ENCODE results near the gene RHOF.

The RHOF gene

DNA sequence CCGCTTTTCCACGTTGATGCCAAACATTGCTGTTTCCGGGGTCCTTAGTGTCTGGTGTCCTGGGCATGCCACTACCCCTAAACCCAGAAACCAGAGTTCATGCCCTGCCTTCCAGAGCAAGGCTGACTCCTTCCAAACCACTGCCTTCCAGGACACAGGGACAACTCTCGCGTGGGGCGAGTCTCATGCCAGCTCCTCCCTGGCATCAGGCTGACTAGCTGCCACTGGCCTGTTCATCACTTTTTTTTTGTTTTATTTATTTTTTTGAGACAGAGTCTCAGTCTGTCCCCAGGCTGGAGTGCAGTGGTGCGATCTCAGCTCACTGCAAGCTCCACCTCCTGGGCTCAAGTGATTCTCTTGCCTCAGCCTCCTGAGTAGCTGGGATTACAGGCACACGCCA lies 15.1 kb upstream of the RHOF start:
- TF ChIP-seq, protein P1, sequence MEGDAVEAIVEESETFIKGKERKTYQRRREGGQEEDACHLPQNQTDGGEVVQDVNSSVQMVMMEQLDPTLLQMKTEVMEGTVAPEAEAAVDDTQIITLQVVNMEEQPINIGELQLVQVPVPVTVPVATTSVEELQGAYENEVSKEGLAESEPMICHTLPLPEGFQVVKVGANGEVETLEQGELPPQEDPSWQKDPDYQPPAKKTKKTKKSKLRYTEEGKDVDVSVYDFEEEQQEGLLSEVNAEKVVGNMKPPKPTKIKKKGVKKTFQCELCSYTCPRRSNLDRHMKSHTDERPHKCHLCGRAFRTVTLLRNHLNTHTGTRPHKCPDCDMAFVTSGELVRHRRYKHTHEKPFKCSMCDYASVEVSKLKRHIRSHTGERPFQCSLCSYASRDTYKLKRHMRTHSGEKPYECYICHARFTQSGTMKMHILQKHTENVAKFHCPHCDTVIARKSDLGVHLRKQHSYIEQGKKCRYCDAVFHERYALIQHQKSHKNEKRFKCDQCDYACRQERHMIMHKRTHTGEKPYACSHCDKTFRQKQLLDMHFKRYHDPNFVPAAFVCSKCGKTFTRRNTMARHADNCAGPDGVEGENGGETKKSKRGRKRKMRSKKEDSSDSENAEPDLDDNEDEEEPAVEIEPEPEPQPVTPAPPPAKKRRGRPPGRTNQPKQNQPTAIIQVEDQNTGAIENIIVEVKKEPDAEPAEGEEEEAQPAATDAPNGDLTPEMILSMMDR (conservative IDR thresholded peaks at IDR 0.05) = no peak

DNA sequence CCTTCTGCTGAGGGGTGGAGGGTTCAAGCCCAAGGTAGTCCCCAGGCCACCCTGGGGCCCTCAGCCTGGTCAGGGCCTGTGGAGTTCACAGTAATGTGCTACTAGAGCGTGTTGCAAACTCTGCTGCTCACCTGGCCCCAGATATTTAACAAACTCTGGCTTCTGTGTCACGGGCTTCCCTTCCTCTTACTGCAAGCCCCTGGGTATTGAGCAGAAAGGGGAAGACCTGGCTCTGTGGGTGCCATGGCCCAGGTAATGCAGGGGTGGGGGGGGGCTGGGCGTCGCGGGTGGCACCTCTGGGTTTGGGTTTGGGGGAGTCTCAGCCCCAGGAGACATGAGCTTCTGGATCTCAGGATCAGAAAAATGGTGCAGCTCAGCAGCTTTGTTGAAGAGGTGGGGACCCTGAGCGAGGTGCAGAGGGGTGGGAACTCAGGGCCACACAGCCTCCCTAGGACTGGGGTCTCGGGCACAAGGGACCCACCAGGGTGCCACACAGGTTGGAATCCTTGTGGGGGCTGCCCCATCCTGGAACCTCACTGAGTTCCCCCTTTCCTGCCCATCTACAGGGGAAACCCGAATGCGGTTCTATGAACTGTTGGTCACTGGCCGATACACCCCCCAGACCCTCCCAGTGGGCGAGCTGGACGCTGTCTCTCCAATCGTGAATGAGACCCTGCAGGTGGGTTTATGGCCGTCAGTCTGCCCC lies 14.3 kb upstream of the RHOF start:
- H3K27ac ChIP-seq = peak overlapping the region; percentile 100; the same call in 1 of the 2 replicates
- TF ChIP-seq, protein P1 (conservative IDR thresholded peaks at IDR 0.05) = no peak

More for the DNA sequence above, 15.1 kb upstream of the RHOF start:
- H3K27ac ChIP-seq = no peak overlapping the region; the same call in 1 of the 2 replicates

DNA sequence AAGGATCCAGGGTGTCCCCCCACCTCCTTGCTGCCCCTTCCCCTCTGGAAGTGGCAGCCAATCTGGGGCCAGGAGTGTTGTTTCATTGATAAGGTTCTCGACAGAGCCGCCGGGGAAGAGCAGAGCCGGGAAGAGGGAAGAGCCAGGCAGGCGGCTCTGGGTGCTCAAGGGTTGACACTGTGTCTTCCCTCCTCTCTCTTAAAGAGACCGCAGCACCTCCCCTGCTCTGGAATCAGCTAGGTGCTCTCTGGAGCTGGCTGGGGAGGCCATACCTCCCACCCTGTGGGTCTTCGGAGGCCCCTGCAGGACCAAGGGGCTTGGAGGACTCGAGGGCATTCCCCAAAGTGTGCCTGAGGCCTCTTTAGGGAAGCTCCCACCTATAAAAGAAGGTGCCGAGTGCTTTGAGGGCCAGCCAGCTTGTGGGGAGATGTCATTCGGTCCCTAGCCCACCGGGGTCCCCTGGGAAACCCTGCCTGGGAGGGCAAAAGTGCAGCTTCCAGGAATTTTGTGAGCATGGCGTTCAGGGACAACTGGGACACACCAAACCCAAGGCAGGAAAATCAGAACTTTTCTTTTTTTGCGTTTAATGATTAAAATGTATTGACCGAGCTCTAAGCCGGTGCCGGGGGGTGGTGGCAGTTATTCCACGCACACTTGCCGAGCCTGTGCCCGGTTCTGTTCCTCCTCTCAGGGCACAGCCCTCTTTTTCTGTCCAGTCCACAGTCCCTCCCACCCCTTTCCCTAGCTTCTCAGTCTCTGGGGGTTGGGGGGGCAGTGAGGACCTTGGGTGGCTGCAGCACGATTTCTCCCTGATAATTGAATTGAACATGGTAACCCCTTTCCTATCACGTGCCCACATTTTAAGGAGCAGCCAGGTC lies 13.3 kb upstream of the RHOF start:
- TF ChIP-seq, protein P1 (conservative IDR thresholded peaks at IDR 0.05) = no peak
- peak overlapping the region; percentile 100 for H3K27ac ChIP-seq

DNA sequence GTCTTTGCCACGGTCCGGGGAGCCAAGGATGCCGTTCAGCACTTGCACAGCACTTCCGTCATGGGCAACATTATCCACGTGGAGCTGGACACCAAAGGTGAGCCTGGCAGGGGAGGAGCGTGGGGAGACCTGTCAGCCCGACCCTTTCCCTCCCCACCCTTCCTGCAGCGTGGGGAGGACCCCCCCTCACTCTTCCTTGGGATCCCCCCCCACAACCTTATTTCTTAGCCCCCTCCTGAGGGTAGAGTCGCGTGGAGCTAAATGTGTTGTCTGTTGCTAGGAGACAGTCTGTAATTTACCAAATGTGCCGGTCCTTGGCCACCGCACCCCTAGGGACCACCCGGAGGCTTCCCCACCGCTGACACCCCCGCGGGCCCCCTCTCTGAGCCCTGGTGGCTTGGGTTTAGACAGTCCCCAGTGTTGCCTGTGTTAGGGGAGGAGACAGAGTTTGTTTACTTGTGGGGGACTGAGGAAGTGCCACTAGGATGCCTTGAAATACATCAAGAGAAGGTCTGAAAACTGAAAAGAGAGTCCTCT lies 12.6 kb upstream of the RHOF start:
- H3K27ac ChIP-seq = peak overlapping the region; percentile 100
- TF ChIP-seq, protein P1 (conservative IDR thresholded peaks at IDR 0.05) = no peak

DNA sequence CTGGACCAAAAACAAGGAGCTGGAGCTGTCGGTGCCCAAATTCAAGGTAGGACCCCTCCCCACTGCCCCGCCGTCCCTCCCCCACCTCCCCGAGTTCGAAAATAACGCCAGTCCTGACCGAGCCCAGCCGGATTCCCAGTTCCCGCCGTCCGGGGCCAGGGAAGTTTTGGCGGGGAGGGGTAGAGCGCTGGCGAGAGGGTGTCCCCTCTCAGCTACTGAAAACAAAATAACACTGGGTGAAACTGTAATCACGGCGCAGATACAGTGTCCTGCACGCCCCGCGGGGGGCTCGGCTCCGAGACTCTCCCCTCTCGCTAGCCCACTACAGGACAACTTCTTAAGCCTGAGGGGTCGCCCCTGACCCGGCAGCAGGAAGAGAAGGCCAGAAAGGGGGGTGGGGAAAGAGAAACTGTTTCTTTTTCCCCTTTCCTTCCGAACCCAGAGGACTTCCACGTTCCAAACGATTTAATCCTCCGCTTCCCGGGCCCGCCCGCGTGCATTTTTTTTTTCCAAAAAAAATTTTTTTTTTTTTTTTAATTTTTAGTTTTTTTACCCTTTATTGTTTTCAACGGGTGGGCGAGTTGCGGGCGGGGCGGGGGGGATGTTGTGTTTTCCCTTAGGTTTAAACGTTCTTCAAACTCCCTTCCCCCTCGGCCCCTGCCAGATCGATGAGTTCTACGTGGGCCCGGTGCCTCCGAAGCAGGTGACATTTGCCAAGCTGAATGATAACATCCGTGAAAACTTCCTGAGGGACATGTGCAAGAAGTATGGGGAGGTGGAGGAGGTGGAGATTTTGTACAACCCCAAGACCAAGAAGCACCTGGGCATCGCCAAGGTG lies 11.9 kb upstream of the RHOF start:
- TF ChIP-seq, protein P1 (conservative IDR thresholded peaks at IDR 0.05) = no peak
- peak overlapping the region; percentile 100 for H3K27ac ChIP-seq

DNA sequence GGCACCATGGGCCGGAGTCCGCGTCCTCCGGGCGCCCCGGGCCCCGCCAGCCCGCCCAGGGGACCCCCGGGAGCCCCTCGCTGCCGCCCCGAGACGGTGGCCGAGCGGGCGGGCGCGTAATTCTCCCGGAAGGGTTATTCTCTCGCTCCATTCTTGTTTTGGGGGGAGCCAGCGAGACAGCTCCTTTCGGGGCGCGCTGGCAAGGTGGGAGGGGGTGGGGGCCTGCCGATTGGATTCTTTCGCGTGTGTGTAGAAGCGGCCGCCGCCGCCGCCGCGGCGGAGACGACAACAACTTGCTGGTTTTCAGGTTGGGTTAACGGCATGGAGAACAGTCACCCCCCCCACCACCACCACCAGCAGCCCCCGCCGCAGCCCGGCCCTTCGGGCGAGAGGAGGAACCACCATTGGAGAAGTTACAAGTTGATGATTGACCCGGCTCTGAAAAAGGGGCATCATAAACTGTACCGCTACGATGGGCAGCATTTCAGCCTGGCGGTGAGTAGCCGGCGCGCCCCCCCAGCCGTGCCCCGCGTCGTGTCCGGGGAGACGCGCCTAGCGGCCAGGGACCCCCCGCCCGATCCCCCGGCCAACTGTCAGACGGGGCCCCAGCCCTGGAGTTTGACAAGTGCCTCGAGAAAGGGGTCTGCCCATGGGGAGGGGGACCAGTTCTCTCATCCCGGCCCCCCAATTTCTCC lies 11.1 kb upstream of the RHOF start:
- H3K27ac ChIP-seq = peak overlapping the region; percentile 100
- TF ChIP-seq, protein P1 (conservative IDR thresholded peaks at IDR 0.05) = no peak
